ENCODE measurements around the gene ZNF512B. TPM values are rescaled to one million over a fixed set of nuclear protein-coding genes. Genes with fewer than 3 reads are reported as not detected.

ZNF512B gene
- total RNA-seq, 4 donors from 2014 or later, result 5.7 to 10.9 (median 8.8) TPM

DNA sequence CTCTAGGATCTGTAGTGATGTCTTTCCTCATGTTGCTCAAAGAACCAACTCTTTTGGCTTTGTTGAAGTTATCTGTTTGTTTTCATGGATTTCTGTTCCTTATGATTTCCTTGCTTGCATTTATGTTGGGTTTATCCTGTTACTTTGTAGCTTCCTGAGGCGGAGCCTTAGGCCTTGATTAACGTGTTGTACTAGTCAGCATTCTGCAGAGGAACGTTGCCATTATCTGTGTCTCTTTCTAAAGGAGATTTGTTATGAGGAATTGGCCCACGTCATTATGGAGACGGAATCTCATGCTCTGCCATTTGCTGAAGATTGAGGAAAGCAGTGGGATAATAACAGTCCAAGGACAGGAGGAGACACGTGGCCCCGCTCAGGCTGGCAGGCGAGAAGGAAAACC lies 43.4 kb downstream of the ZNF512B start:
- peaks cover 0 to 34% of the 10 kb centered on the region in 2 donors for H3K36me3 ChIP-seq
- in situ Hi-C loops (cut with MboI; ENCODE audit: low sequenced_read_pairs in 4 of 4), result no loop called here
- ATAC-seq, result no peak

DNA sequence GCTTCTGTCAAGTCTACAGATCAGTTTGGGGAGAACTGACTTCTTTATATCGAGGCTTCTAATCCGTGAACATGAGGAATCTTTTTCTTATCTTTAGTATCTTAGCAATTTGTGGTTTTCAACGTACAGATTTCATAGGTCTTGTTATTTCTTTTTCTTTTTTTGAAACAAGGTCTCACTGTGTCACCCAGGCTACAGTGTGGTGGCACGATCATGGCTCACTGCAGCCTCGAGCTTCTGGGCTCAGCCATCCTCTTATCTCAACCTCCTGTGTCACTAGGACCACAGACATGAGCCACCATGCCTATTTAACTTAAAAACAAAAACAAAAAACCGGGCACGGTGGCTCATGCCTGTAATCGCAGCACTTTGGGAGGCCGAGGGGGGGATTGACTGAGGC lies 45.5 kb downstream of the ZNF512B start:
- Histone ChIP-seq H3K36me3 (peaks cover 0 to 13% of the 10 kb centered on the region in 2 donors), H3K4me1 (peaks cover 0 to 10% of the 10 kb centered on the region in 2 donors), H3K27me3 (no peaks in the 10 kb centered on the region), H3K9me3 (no peaks in the 10 kb centered on the region), H3K4me3 (no peak overlapping the region), H3K27ac (no peak overlapping the region)
- intact Hi-C loops (cut with DNase I; ENCODE audit: low total_unique reads), result no loop called here
- ATAC-seq (no peak), DNase-seq (no peak)
- in situ Hi-C loops (cut with MboI; ENCODE audit: low sequenced_read_pairs in 4 of 4), result no loop called here
- TF ChIP-seq, protein P1, sequence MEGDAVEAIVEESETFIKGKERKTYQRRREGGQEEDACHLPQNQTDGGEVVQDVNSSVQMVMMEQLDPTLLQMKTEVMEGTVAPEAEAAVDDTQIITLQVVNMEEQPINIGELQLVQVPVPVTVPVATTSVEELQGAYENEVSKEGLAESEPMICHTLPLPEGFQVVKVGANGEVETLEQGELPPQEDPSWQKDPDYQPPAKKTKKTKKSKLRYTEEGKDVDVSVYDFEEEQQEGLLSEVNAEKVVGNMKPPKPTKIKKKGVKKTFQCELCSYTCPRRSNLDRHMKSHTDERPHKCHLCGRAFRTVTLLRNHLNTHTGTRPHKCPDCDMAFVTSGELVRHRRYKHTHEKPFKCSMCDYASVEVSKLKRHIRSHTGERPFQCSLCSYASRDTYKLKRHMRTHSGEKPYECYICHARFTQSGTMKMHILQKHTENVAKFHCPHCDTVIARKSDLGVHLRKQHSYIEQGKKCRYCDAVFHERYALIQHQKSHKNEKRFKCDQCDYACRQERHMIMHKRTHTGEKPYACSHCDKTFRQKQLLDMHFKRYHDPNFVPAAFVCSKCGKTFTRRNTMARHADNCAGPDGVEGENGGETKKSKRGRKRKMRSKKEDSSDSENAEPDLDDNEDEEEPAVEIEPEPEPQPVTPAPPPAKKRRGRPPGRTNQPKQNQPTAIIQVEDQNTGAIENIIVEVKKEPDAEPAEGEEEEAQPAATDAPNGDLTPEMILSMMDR (IDR thresholded peaks at IDR 0.05 in 4 of 5, conservative IDR thresholded peaks at IDR 0.05 in 1 of 5), result no peak
- TF ChIP-seq POLR2A (IDR thresholded peaks at IDR 0.05), result no peak

More for the DNA sequence above, 43.4 kb downstream of the ZNF512B start:
- H3K4me3 ChIP-seq, result no peak overlapping the region
- H3K27ac ChIP-seq, result no peak overlapping the region
- H3K9me3 ChIP-seq, result no peaks in the 10 kb centered on the region
- TF ChIP-seq POLR2A (IDR thresholded peaks at IDR 0.05), result no peak
- TF ChIP-seq, protein P1 (IDR thresholded peaks at IDR 0.05 in 4 of 5, conservative IDR thresholded peaks at IDR 0.05 in 1 of 5), result no peak
- no peak for DNase-seq
- no peaks in the 10 kb centered on the region for H3K27me3 ChIP-seq
- H3K4me1 ChIP-seq, result peaks cover 0 to 10% of the 10 kb centered on the region in 2 donors
- intact Hi-C loops (cut with DNase I; ENCODE audit: low total_unique reads), result no loop called here

DNA sequence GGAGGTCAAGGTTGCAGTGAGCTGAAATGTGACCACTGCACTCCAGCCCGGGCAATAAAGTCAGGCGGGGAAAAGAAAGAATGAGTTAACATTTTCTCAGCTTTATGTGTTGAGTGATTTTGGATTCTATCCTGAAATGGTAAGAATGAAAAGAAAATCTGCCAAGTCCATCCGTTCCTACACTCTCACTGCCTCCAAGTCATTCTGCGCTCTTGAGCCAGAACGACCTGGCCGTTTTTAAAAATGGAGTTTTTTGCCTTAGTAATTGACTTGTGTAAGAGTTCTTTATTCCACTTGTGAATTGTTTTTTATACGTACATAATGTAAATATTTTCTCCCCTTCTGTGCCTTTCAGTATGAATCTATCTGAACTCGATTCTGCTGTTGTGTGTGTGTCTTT lies 46.1 kb downstream of the ZNF512B start:
- DNase-seq, result no peak
- no peaks in the 10 kb centered on the region for H3K27me3 ChIP-seq
- peaks cover 0 to 10% of the 10 kb centered on the region in 2 donors for H3K4me1 ChIP-seq
- no peak for ATAC-seq
- in situ Hi-C loops (cut with MboI; ENCODE audit: low sequenced_read_pairs in 4 of 4), result no loop called here
- TF ChIP-seq, protein P1 (IDR thresholded peaks at IDR 0.05 in 4 of 5, conservative IDR thresholded peaks at IDR 0.05 in 1 of 5), result no peak
- TF ChIP-seq POLR2A (IDR thresholded peaks at IDR 0.05), result no peak
- H3K9me3 ChIP-seq, result no peaks in the 10 kb centered on the region
- H3K27ac ChIP-seq, result no peak overlapping the region
- H3K36me3 ChIP-seq, result peaks cover 0 to 7% of the 10 kb centered on the region in 2 donors
- H3K4me3 ChIP-seq, result no peak overlapping the region
- intact Hi-C loops (cut with DNase I; ENCODE audit: low total_unique reads), result no loop called here

GRCh38 chr20:63920226-63920625 lies 49.5 kb downstream of the ZNF512B start:
- ATAC-seq, result no peak

More at GRCh38 chr20:63920226-63920625, 49.5 kb downstream of the ZNF512B start:
- Histone ChIP-seq H3K27ac (no peak overlapping the region), H3K4me3 (no peak overlapping the region), H3K36me3 (peaks cover 0 to 5% of the 10 kb centered on the region in 2 donors), H3K4me1 (peaks cover 3 to 5% of the 10 kb centered on the region in 2 donors), H3K9me3 (no peaks in the 10 kb centered on the region), H3K27me3 (no peaks in the 10 kb centered on the region)
- no peak for DNase-seq
- no peak for TF ChIP-seq POLR2A (IDR thresholded peaks at IDR 0.05)
- TF ChIP-seq, protein P1 (IDR thresholded peaks at IDR 0.05 in 4 of 5, conservative IDR thresholded peaks at IDR 0.05 in 1 of 5), result no peak
- intact Hi-C loops (cut with DNase I; ENCODE audit: low total_unique reads) (no loop called here), in situ Hi-C loops (cut with MboI; ENCODE audit: low sequenced_read_pairs in 4 of 4) (no loop called here)
